NCI-H524 treated with DMSO at 0.1 percent for 48 hours (cell line): ENCODE data around the gene CREB5.
"Not testable (repeated sequence)": the region's sequence is repeated elsewhere in the genome, so short reads cannot be mapped to it uniquely, and the experiment has no call there.

ENCODE experiments used
- DNase-seq: peaks from one replicate; lab custom pipeline; 2025; lab: John Stamatoyannopoulos, UW

CREB5 gene, protein sequence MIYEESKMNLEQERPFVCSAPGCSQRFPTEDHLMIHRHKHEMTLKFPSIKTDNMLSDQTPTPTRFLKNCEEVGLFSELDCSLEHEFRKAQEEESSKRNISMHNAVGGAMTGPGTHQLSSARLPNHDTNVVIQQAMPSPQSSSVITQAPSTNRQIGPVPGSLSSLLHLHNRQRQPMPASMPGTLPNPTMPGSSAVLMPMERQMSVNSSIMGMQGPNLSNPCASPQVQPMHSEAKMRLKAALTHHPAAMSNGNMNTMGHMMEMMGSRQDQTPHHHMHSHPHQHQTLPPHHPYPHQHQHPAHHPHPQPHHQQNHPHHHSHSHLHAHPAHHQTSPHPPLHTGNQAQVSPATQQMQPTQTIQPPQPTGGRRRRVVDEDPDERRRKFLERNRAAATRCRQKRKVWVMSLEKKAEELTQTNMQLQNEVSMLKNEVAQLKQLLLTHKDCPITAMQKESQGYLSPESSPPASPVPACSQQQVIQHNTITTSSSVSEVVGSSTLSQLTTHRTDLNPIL

GRCh38 chr7:28411876-28412662, at the start of gene CREB5:
CREB5 (plus strand) TSS chr7:28412518; CDS start chr7:28412915, 397 bp downstream.
- DNase-seq: no peak

DNA sequence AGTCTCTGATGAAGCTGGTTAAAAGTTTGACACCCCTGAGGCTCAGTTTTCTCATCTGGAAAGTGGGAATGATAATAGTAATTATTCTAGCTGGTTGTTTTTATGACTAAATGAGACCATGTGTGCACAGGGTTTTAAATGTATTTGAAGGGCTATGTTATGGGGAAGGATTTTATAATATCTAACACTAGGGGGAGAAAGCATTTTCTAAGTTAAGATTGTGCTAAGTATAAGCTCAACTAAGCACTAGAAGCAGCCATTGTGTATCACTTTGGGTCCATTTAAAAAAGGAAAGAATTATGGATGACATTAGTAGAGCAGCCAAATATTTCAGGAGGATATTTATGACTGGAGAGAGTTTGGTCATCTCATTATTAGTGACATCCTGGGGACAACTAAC, 49.5 kb upstream of the CREB5 start:
- no peak for DNase-seq

GRCh38 chr7:28364082-28364481, 48.2 kb upstream of the CREB5 start:
- no peak for DNase-seq

DNA sequence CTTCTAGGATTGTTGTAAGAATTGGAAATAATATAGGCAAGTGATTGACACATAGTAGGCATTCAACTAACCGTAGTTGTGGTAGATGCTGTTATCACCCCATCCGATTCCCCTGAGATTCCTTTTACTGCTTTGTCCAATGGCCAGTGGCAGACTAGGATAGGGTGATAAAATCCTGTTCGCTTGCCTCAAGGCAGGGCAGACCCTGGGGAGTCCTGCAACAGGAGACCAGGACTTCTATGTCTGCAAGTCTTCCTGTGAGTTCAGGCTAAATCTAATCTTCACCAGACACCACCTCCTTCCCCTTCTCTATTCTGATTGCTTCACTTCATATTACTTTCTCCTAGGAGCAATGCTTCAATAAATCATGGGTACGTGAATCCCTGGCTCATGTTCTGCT, 42.8 kb upstream of the CREB5 start:
- no peak for DNase-seq

GRCh38 chr7:28371846-28372245, 40.5 kb upstream of the CREB5 start:
- no peak for DNase-seq

- DNase-seq: no peak
Measured at GRCh38 chr7:28373990-28374389, 38.3 kb upstream of the CREB5 start.

- no peak for DNase-seq
Measured at GRCh38 chr7:28375729-28376128, 36.6 kb upstream of the CREB5 start.

GRCh38 chr7:28376634-28377033, 35.7 kb upstream of the CREB5 start:
- DNase-seq: no peak

DNA sequence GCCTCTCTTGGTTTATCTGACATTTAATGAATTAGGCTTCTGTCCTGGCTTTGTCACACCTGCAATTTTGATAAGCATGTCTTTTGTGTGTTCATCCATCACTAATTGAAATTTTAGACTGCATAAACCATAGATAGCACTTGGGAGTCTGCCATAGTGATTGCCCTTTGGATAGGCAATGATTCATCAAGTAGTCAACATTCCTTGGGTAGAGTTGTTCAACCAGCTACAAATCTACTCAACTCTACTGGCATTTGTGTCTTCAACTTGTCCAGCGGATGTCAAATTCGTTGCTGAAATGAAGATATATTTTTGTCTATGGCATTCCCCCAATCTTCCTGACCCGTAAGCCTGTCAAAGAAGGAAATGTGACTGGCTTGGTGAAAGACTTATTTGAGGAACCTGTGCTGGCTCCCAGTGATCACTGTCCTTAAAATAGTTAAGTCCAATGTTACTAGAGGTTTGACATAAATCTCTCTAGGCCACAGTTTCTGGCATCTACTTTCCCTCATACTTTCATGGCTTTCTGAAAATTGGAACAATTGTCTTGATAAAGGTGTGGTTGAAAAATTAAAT, 33.7 kb upstream of the CREB5 start:
- no peak for DNase-seq

DNA sequence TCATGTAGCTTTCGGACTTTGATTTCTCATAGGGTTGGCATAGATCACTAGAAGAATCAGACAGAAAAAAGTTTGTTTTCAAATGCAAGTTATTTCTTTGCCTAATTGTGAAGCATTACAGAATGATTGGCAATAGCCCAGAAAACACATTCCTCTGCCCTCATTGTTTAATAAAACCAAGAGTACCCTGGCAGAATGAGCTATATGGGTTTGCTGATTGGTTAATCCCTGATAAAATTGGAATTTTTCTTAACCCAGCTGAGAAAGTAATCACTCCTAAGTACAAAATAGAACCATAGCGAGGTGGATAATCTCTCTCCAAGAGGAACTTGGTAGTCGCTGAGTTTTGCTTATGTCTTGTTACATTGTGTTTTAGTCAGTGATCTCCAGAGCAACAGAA, 30.9 kb upstream of the CREB5 start:
- DNase-seq: no peak

DNA sequence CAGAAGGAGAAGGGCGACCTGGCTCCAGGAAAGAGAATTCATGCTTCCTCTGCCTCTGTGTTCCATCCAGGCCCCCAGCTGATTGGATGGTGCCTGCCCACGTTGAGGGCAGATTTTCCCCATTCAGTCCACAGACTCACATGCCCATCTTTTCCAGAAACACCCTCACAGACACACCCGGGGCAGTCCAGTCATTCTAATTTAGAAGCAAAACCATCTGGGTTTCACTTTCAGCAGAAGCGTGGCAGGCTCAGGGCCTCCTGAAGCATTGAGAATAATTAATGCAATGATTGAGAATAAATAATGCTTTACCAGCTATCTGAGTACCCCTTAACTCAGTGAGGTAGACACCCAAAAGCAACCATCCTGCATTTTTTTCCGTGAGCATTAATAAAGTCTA, 30.2 kb upstream of the CREB5 start:
- no peak for DNase-seq

- DNase-seq: peak; percentile 47
Measured at GRCh38 chr7:28383975-28384374, 28.3 kb upstream of the CREB5 start.

DNA sequence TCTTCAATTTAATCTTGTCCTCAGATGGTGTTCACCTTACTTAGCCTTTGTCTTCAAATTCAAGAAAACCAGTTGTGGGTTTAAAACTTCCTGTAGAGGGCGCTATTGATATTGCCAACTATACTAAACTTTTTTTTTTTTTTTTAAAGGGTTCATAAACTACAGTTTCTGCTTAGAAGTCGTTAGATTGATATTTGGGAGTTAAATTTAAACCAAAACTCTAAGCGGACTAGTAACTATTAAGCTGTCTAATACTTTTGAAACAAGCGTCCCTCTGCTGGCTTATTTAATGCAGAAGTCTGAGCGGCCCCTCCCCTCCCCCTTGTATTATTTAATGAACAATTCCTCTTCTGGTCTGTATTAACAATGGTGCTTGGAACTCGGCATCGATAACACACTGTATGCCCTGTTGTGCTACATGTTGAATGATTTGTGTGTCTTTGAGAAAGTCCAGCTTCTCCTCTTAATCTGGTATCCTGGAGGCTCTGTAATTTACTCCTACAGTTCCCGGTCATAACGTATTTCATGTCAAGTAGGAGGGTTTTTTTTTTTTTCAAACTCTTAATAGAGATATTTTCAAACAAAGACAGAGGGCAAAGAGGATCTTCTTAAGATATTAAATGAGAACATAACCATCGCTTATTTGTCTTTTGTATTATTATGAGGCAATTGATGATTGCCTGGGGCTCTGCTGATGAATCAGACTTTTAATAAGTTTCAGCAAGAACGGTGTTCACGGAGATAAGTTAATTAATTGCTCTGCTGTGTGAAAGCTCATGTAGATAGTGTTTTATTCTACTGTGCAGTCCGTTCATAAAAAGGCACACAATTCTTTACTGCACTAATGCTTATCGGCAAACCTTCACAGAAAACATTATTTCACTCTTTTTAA, 22.6 kb upstream of the CREB5 start:
- no peak for DNase-seq

- DNase-seq: no peak
Measured at GRCh38 chr7:28390426-28390825, 21.9 kb upstream of the CREB5 start.

- DNase-seq: no peak
Measured at GRCh38 chr7:28392289-28392688, 20.0 kb upstream of the CREB5 start.

GRCh38 chr7:28395404-28395803, 16.9 kb upstream of the CREB5 start:
- DNase-seq: no peak

DNA sequence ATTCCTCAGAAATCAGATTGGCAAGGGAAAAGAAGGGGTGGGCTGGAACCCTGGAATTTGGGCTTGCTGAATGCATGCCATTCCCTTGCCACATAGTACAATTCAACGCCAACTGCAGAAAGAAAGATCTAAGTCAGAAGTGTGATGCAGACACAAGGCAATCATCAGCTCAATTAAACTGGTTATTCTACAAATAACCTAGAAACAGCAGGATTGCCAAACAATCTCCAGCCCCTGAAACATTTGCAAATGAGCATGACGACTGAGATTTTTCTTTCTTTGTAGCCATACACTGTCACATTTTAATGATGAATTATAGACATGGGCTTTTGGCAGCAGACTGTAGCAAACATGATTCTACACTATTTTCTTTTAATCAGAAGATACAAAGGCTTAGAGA, 16.5 kb upstream of the CREB5 start:
- DNase-seq: no peak

- no peak for DNase-seq
Measured at GRCh38 chr7:28397141-28397540, 15.2 kb upstream of the CREB5 start.

GRCh38 chr7:28400838-28401360, 11.4 kb upstream of the CREB5 start:
- DNase-seq: no peak

DNA sequence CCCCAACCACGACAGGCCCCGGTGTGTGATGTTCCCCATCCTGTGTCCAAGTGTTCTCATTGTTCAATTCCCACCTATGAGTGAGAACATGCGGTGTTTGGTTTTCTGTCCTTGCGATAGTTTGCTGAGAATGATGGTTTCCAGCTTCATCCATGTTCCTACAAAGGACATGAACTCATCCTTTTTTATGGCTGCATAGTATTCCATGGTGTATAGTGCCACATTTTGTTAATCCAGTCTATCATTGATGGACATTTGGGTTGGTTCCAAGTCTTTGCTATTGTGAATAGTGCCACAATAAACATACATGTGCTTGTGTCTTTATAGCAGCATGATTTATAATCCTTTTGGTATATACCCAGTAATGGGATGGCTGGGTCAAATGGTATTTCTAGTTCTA, 10.8 kb upstream of the CREB5 start:
- DNase-seq: not testable (repeated sequence)

DNA sequence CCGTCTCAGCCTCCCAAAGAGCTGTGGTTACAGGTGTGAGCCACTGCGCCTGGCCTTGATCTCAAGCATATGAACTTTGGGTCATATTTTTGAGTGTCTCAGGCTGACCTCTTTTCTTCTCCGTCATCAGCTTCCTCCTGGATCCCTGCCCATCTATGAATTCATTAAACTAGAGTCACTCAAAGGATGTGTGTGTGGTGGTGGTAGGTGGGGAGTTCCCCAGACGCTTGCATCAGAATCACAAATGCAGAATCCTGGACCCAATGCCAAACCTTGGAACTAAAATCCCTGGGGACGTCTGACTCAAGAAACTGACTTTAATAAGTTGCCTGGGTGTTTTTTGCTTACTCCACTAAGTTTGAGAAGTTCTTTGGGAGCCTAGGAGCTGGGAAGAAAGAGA, 6.7 kb upstream of the CREB5 start:
- DNase-seq: no peak

- no peak for DNase-seq
Measured at GRCh38 chr7:28406192-28406591, 6.1 kb upstream of the CREB5 start.
